ENCODE results near the gene METTL8.

DNA sequence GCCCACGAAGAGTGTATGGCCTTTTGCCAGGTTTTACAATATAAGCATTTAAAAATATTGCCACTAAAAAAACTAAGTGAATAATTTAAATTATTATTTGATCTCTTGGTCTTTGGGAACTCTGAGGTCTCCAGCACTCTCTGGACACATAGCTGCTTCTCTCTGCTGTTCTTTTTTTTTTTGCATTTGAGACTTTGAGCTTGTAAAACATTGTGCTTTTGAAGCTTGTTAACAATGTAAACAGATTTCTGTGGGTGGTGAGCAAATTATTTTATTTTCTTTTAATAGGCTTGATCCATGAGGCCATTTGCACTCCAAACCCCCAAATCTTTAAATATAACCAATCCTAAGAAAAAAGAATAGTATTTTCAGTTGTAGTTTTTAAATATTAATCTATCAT lies 42.2 kb upstream of the METTL8 start:
- TF ChIP-seq ARNT (IDR thresholded peaks at IDR 0.05), result no peak
- no peak for TF ChIP-seq FOXK2 (IDR thresholded peaks at IDR 0.05)
- no peak for TF ChIP-seq FOXM1 (IDR thresholded peaks at IDR 0.05; ENCODE audit: borderline replicate concordance)
- no peak for TF ChIP-seq BHLHE40 (IDR thresholded peaks at IDR 0.05; ENCODE audit: borderline replicate concordance)
- TF ChIP-seq NFRKB (IDR thresholded peaks at IDR 0.05), result no peak
- no peak for TF ChIP-seq L3MBTL2 (conservative IDR thresholded peaks at IDR 0.05)
- no peak for TF ChIP-seq SUZ12 (IDR thresholded peaks at IDR 0.05)
- no peak for TF ChIP-seq ZNF384 (IDR thresholded peaks at IDR 0.05)
- TF ChIP-seq, protein P1, sequence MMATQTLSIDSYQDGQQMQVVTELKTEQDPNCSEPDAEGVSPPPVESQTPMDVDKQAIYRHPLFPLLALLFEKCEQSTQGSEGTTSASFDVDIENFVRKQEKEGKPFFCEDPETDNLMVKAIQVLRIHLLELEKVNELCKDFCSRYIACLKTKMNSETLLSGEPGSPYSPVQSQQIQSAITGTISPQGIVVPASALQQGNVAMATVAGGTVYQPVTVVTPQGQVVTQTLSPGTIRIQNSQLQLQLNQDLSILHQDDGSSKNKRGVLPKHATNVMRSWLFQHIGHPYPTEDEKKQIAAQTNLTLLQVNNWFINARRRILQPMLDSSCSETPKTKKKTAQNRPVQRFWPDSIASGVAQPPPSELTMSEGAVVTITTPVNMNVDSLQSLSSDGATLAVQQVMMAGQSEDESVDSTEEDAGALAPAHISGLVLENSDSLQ (IDR thresholded peaks at IDR 0.05), result no peak
- no peak for TF ChIP-seq SP1 (IDR thresholded peaks at IDR 0.05)

All from HEK293T (cell line).